HEK293 (cell line): ENCODE data around the gene ZNF428.

ENCODE experiments used
- BCL6B ChIP-seq: fragments of 450-650 bp; formaldehyde crosslinking; IDR thresholded peaks from 2 replicates; pipeline ENCODE4 v1.5.1; 2017; ENCODE audit warnings: missing biosample characterization, missing genetic modification characterization
- CTCF ChIP-seq: fragments of 450-650 bp; formaldehyde crosslinking; IDR thresholded peaks from 2 replicates; pipeline ENCODE4 v1.5.1; 2016; ENCODE audit warnings: missing biosample characterization, missing genetic modification characterization
- FEZF1 ChIP-seq: fragments of 450-650 bp; formaldehyde crosslinking; IDR thresholded peaks from 2 replicates; pipeline ENCODE4 v1.5.1; 2016; ENCODE audit warnings: missing biosample characterization, missing genetic modification characterization
- GLIS2 ChIP-seq: fragments of 450-650 bp; formaldehyde crosslinking; IDR thresholded peaks from 2 replicates; pipeline ENCODE4 v1.5.1; 2016; ENCODE audit warnings: missing biosample characterization, missing genetic modification characterization
- KLF17 ChIP-seq: fragments of 450-650 bp; formaldehyde crosslinking; IDR thresholded peaks from 2 replicates; pipeline ENCODE4 v1.5.1; 2016; ENCODE audit warnings: missing biosample characterization, missing genetic modification characterization
- KLF8 ChIP-seq: fragments of 450-650 bp; formaldehyde crosslinking; IDR thresholded peaks from 2 replicates; pipeline ENCODE4 v1.5.1; 2016; ENCODE audit warnings: missing biosample characterization, missing genetic modification characterization
- MZF1 ChIP-seq: fragments of 450-650 bp; formaldehyde crosslinking; IDR thresholded peaks from 2 replicates; pipeline ENCODE4 v1.5.1; 2017; ENCODE audit warnings: missing biosample characterization, missing genetic modification characterization, borderline replicate concordance
- PATZ1 ChIP-seq: fragments of 450-650 bp; formaldehyde crosslinking; IDR thresholded peaks from 2 replicates; pipeline ENCODE4 v1.5.1; 2016; ENCODE audit warnings: missing biosample characterization, missing genetic modification characterization
- PBX3 ChIP-seq: sonication (generic); formaldehyde crosslinking; IDR thresholded peaks from 2 replicates; pipeline ENCODE4 v1.8.1; 2022; ENCODE audit warnings: mild to moderate bottlenecking, moderate library complexity, missing genetic modification reagents
- PRDM4 ChIP-seq: fragments of 450-650 bp; formaldehyde crosslinking; IDR thresholded peaks from 2 replicates; pipeline ENCODE4 v1.5.1; 2017; ENCODE audit warnings: missing biosample characterization, missing genetic modification characterization
- SCRT2 ChIP-seq: fragments of 450-650 bp; formaldehyde crosslinking; IDR thresholded peaks from 2 replicates; pipeline ENCODE4 v1.5.1; 2016; ENCODE audit warnings: missing biosample characterization, missing genetic modification characterization
- ZBTB17 ChIP-seq: fragments of 450-650 bp; formaldehyde crosslinking; IDR thresholded peaks from 2 replicates; pipeline ENCODE4 v1.5.1; 2016; ENCODE audit warnings: missing biosample characterization, missing genetic modification characterization
- ZBTB21 ChIP-seq: fragments of 450-650 bp; formaldehyde crosslinking; IDR thresholded peaks from 2 replicates; pipeline ENCODE4 v1.5.1; 2017; ENCODE audit warnings: missing biosample characterization, missing genetic modification characterization
- ZBTB44 ChIP-seq: fragments of 450-650 bp; IDR thresholded peaks from 2 replicates; pipeline ENCODE4 v1.5.1; 2018; ENCODE audit warnings: missing biosample characterization, mild to moderate bottlenecking, missing genetic modification characterization
- ZFP69B ChIP-seq: fragments of 450-650 bp; formaldehyde crosslinking; IDR thresholded peaks from 2 replicates; pipeline ENCODE4 v1.5.1; 2016; ENCODE audit warnings: missing biosample characterization, missing genetic modification characterization
- ZNF518A ChIP-seq: fragments of 450-650 bp; formaldehyde crosslinking; conservative IDR thresholded peaks from 2 replicates; pipeline ENCODE4 v1.5.1; 2016; ENCODE audit warnings: low read depth, missing biosample characterization, missing genetic modification characterization
- ZNF585B ChIP-seq: fragments of 450-650 bp; formaldehyde crosslinking; IDR thresholded peaks from 2 replicates; pipeline ENCODE4 v1.5.1; 2016; ENCODE audit warnings: missing biosample characterization, missing genetic modification characterization
- ZNF623 ChIP-seq: fragments of 450-650 bp; formaldehyde crosslinking; IDR thresholded peaks from 2 replicates; pipeline ENCODE4 v1.5.1; 2016; ENCODE audit warnings: missing biosample characterization, missing genetic modification characterization
- ZNF654 ChIP-seq: fragments of 450-650 bp; formaldehyde crosslinking; IDR thresholded peaks from 2 replicates; pipeline ENCODE4 v1.5.1; 2016; ENCODE audit warnings: low read depth, missing biosample characterization, missing genetic modification characterization
- ZSCAN16 ChIP-seq: fragments of 450-650 bp; formaldehyde crosslinking; IDR thresholded peaks from 2 replicates; pipeline ENCODE4 v1.5.1; 2016; ENCODE audit warnings: missing biosample characterization, missing genetic modification characterization
- ZXDB ChIP-seq: fragments of 450-650 bp; formaldehyde crosslinking; IDR thresholded peaks from 2 replicates; pipeline ENCODE4 v1.5.1; 2016; ENCODE audit warnings: missing biosample characterization, missing genetic modification characterization

The ZNF428 gene

GRCh38 chr19:43572171-43572588 is 47.2 kb downstream of the ZNF428 start (continued):
- TF ChIP-seq ZBTB21 (tag by site-specific recombination) = peak; percentile 87
- TF ChIP-seq PRDM4 (tag by site-specific recombination) = peak; percentile 68
- TF ChIP-seq KLF8 = peak; percentile 94
- TF ChIP-seq ZBTB17 = peak; percentile 89
- TF ChIP-seq KLF17 = peak; percentile 100
- 0 out of 2 replicates have a peak, but pooled peaks have one; percentile 40 for TF ChIP-seq ZNF518A (tag by site-specific recombination)
- TF ChIP-seq ZNF623 = 0 out of 2 replicates have a peak, but pooled peaks have one; percentile 1
- TF ChIP-seq ZBTB44 = peak; percentile 49
- no peak for TF ChIP-seq GLIS2 (tag by site-specific recombination)
- TF ChIP-seq ZFP69B (tag by site-specific recombination) = peak; percentile 66; the same call in 1 of the 2 replicates
- no peak; the same call in 1 of the 2 replicates for TF ChIP-seq BCL6B (tag by site-specific recombination)
- TF ChIP-seq ZNF585B (tag by site-specific recombination) = peak; percentile 39
- TF ChIP-seq PATZ1 (tag by site-specific recombination) = peak; percentile 93
- TF ChIP-seq ZXDB (tag by site-specific recombination) = peak; percentile 50; the same call in 1 of the 2 replicates
- TF ChIP-seq CTCF (tag by site-specific recombination) = no peak
- TF ChIP-seq SCRT2 = peak; percentile 98
- TF ChIP-seq PBX3 (CRISPR knock-in tag) = no peak
- TF ChIP-seq MZF1 = peak; percentile 82; the same call in 1 of the 2 replicates
- peak; percentile 48 for TF ChIP-seq FEZF1 (tag by site-specific recombination)
- TF ChIP-seq ZNF654 = no peak
- TF ChIP-seq ZSCAN16 (tag by site-specific recombination) = peak; percentile 100
